GM12892 (cell line): ENCODE measurements around the gene SLC36A4.
"Not testable (repeated sequence)": the region's sequence is repeated elsewhere in the genome, so short reads cannot be mapped to it uniquely, and the experiment has no call there.

Experiments used
- DNase-seq: peaks from one replicate; pipeline ENCODE4 v3.0.0; 2011; ENCODE audit not compliant: insufficient read length
- FAIRE-seq: peaks from 2 replicates; lab custom pipeline; 2011; peaks lifted over from hg19 to GRCh38; lab: Jason Lieb, UNC
- POLR2A ChIP-seq: IDR thresholded peaks from 2 replicates; pipeline ENCODE4 v1.6.1; 2011; ENCODE audit warnings: low read depth, low read length, control low read depth
- POLR2AphosphoS5 ChIP-seq: IDR thresholded peaks from 2 replicates; pipeline ENCODE4 v1.6.1; 2011; ENCODE audit warnings: low read depth, low read length, control low read depth
- TAF1 ChIP-seq: IDR thresholded peaks from 2 replicates; pipeline ENCODE4 v1.6.1; 2011; ENCODE audit warnings: low read depth, mild to moderate bottlenecking, control low read depth, low read length, borderline replicate concordance

SLC36A4 gene

GRCh38 chr11:93189462-93189861, 8.3 kb downstream of the SLC36A4 start:
- DNase-seq (no peak), FAIRE-seq (no peak)
- no peak for TF ChIP-seq POLR2A

- no peak for FAIRE-seq
- no peak for DNase-seq
- TF ChIP-seq TAF1 (no peak), POLR2A (no peak), POLR2AphosphoS5 (no peak)
These were observed 9.1 kb downstream of the SLC36A4 start for GRCh38 chr11:93188726-93189125.

- no peak for TF ChIP-seq POLR2A
- DNase-seq, result no peak
- no peak for FAIRE-seq
These were observed 10.5 kb downstream of the SLC36A4 start for GRCh38 chr11:93187290-93187689.

GRCh38 chr11:93177891-93178290, 19.9 kb downstream of the SLC36A4 start:
- not testable (repeated sequence) for FAIRE-seq, DNase-seq

GRCh38 chr11:93169950-93170561, 27.7 kb downstream of the SLC36A4 start:
- no peak for DNase-seq
- no peak for FAIRE-seq
- TF ChIP-seq POLR2A (no peak), POLR2AphosphoS5 (no peak), TAF1 (no peak)

- TF ChIP-seq TAF1 (no peak), POLR2AphosphoS5 (no peak), POLR2A (no peak)
- FAIRE-seq (no peak), DNase-seq (no peak)
These were observed 28.6 kb downstream of the SLC36A4 start for GRCh38 chr11:93169143-93169542.

GRCh38 chr11:93166862-93167261, 30.9 kb downstream of the SLC36A4 start:
- no peak for TF ChIP-seq POLR2AphosphoS5
- no peak for TF ChIP-seq POLR2A
- TF ChIP-seq TAF1, result no peak
- DNase-seq (no peak), FAIRE-seq (peak; percentile 76)

GRCh38 chr11:93166194-93166593, 31.6 kb downstream of the SLC36A4 start:
- FAIRE-seq, result no peak
- TF ChIP-seq POLR2A (no peak), TAF1 (no peak), POLR2AphosphoS5 (no peak)
- no peak for DNase-seq

GRCh38 chr11:93160808-93161207, 37.0 kb downstream of the SLC36A4 start:
- FAIRE-seq, result no peak
- TF ChIP-seq TAF1, result no peak
- no peak for TF ChIP-seq POLR2AphosphoS5
- DNase-seq, result no peak

GRCh38 chr11:93160156-93160555, 37.6 kb downstream of the SLC36A4 start:
- no peak for TF ChIP-seq POLR2A
- no peak for TF ChIP-seq POLR2AphosphoS5
- TF ChIP-seq TAF1, result no peak
- no peak for FAIRE-seq
- no peak for DNase-seq

GRCh38 chr11:93159721-93160120, 38.1 kb downstream of the SLC36A4 start:
- no peak for DNase-seq
- peak; percentile 46 for FAIRE-seq
- TF ChIP-seq POLR2AphosphoS5 (no peak), TAF1 (no peak), POLR2A (no peak)

- DNase-seq (no peak), FAIRE-seq (no peak)
- TF ChIP-seq TAF1 (no peak), POLR2A (no peak), POLR2AphosphoS5 (no peak)
These were observed 42.1 kb downstream of the SLC36A4 start for GRCh38 chr11:93155738-93156137.

GRCh38 chr11:93145390-93145915, 52.3 kb downstream of the SLC36A4 start:
- FAIRE-seq (no peak), DNase-seq (no peak)
- TF ChIP-seq TAF1, result no peak
- no peak for TF ChIP-seq POLR2AphosphoS5
- TF ChIP-seq POLR2A, result no peak
